CD1c-positive myeloid dendritic cell (primary cell): Measurements from ENCODE around the gene HNRNPM.
"Not testable (repeated sequence)": the region's sequence is repeated elsewhere in the genome, so short reads cannot be mapped to it uniquely, and the experiment has no call there.

Experiments used
- DNase-seq: peaks from one replicate; pipeline ENCODE4 v3.0.0-alpha.2; 2016; ENCODE audit errors: extremely low spot score

HNRNPM gene

GRCh38 chr19:8444677-8445487 lies at the start of gene HNRNPM:
Gene HNRNPM (plus strand): TSS chr19:8444975. CDS start chr19:8444999, 24 bp downstream.
- peak; percentile 100 for DNase-seq

GRCh38 chr19:8395621-8396082 lies 49.1 kb upstream of the HNRNPM start:
- DNase-seq = no peak

GRCh38 chr19:8396185-8396562 lies 48.6 kb upstream of the HNRNPM start:
- no peak for DNase-seq

- DNase-seq = peak; percentile 61
These were observed 48.1 kb upstream of the HNRNPM start for GRCh38 chr19:8396563-8397203.

GRCh38 chr19:8397271-8397670 lies 47.5 kb upstream of the HNRNPM start:
- no peak for DNase-seq

GRCh38 chr19:8397746-8398310 lies 46.9 kb upstream of the HNRNPM start:
- DNase-seq = no peak

GRCh38 chr19:8398311-8398771 lies 46.4 kb upstream of the HNRNPM start:
- no peak for DNase-seq

GRCh38 chr19:8399681-8400188 lies 45.0 kb upstream of the HNRNPM start:
- no peak for DNase-seq

GRCh38 chr19:8401981-8402411 lies 42.8 kb upstream of the HNRNPM start:
- no peak for DNase-seq

GRCh38 chr19:8403098-8403819 lies 41.5 kb upstream of the HNRNPM start:
- no peak for DNase-seq

GRCh38 chr19:8403820-8404109 lies 41.0 kb upstream of the HNRNPM start:
- DNase-seq = no peak

- no peak for DNase-seq
These were observed 40.2 kb upstream of the HNRNPM start for GRCh38 chr19:8404391-8405151.

- not testable (repeated sequence) for DNase-seq
These were observed 34.1 kb upstream of the HNRNPM start for GRCh38 chr19:8410718-8411117.

GRCh38 chr19:8412783-8413628 lies 31.8 kb upstream of the HNRNPM start, which contains the start of gene MARCHF2:
Gene MARCHF2 (plus strand): TSS chr19:8413305. CDS start chr19:8421841, 8,536 bp downstream.
- peak; percentile 99 for DNase-seq

- peak; percentile 46 for DNase-seq
These were observed 31.2 kb upstream of the HNRNPM start for GRCh38 chr19:8413629-8413995.

- DNase-seq = no peak
These were observed 28.0 kb upstream of the HNRNPM start for GRCh38 chr19:8416796-8417195.

GRCh38 chr19:8421484-8422461 lies 23.0 kb upstream of the HNRNPM start:
- DNase-seq = no peak

- peak; percentile 93 for DNase-seq
These were observed 21.0 kb upstream of the HNRNPM start for GRCh38 chr19:8423817-8424223.

- not testable (repeated sequence) for DNase-seq
These were observed 19.4 kb upstream of the HNRNPM start for GRCh38 chr19:8425331-8425730.
